Transverse colon (tissue), 4 donors: ENCODE results near the gene CSF1R.

Experiments used
- EP300 ChIP-seq: sonication (generic); formaldehyde crosslinking; IDR thresholded peaks from one replicate; pipeline ENCODE4 v1.6.1; 2017; ENCODE audit warnings: antibody characterized with exemption, low read depth
- POLR2AphosphoS5 ChIP-seq, 3 donors: sonication (generic); formaldehyde crosslinking; IDR thresholded peaks; one replicate each; pipeline ENCODE4 v1.6.1; 2016; ENCODE audit warnings: antibody characterized with exemption in 3 of 3
- TF ChIP-seq, protein P1 (sequence below), 5 experiments: fragments of 200-600 bp in 3 of 5; fragments of 450-650 bp in 2 of 5; sonication (generic) in 3 of 5; IDR thresholded peaks; 1 replicate in 2 of 5; 2 replicates in 3 of 5; pipeline ENCODE4 v1.5.1; 2016 to 2017; ENCODE audit warnings: antibody characterized with exemption in 5 of 5, inconsistent platforms in 3 of 5, mild to moderate bottlenecking in 2 of 5, moderate library complexity in 1 of 5

DNA sequence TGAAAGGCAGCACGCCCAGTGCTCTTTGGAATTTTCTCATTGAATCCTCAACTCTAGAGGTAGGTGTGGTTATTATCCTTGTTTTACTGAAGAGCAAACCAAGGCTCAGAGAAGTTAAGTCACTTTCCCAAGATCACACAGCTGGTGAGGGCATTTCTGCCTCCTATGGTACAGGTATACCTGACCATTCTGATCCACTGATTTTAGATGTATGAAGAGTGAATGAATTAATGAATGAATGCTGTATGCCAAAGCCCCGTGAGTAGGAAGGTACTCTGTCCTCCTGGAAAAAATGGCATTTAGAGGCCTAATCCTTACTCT, 18.2 kb upstream of the CSF1R start:
- TF ChIP-seq, protein P1, sequence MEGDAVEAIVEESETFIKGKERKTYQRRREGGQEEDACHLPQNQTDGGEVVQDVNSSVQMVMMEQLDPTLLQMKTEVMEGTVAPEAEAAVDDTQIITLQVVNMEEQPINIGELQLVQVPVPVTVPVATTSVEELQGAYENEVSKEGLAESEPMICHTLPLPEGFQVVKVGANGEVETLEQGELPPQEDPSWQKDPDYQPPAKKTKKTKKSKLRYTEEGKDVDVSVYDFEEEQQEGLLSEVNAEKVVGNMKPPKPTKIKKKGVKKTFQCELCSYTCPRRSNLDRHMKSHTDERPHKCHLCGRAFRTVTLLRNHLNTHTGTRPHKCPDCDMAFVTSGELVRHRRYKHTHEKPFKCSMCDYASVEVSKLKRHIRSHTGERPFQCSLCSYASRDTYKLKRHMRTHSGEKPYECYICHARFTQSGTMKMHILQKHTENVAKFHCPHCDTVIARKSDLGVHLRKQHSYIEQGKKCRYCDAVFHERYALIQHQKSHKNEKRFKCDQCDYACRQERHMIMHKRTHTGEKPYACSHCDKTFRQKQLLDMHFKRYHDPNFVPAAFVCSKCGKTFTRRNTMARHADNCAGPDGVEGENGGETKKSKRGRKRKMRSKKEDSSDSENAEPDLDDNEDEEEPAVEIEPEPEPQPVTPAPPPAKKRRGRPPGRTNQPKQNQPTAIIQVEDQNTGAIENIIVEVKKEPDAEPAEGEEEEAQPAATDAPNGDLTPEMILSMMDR (IDR thresholded peaks at IDR 0.05), result no peak
- TF ChIP-seq EP300 (no peak), POLR2AphosphoS5 (IDR thresholded peaks at IDR 0.05) (no peak)
